Mesodermal cell (in vitro differentiated cells): ENCODE data around the gene GABARAP. TPM values are rescaled to one million over a fixed set of nuclear protein-coding genes. Genes with fewer than 3 reads are reported as not detected.

Source experiments
- H3K27ac ChIP-seq: 2 replicates; pipeline ENCODE4 v1.7.0; 2013; ENCODE audit warnings: mild to moderate bottlenecking, low read depth, low read length, moderate library complexity; ENCODE audit not compliant: severe bottlenecking
- H3K36me3 ChIP-seq: 2 replicates; pipeline ENCODE4 v1.7.1; 2013; ENCODE audit warnings: mild to moderate bottlenecking, low read length, moderate library complexity; ENCODE audit not compliant: control insufficient read depth, insufficient read depth
- H3K4me1 ChIP-seq: one replicate; pipeline ENCODE4 v1.7.1; 2013; ENCODE audit warnings: mild to moderate bottlenecking, low read length; ENCODE audit not compliant: insufficient read depth, control insufficient read depth, poor library complexity, severe bottlenecking
- H3K4me3 ChIP-seq: 2 replicates; pipeline ENCODE4 v1.7.0; 2013; ENCODE audit warnings: low read length, control low read depth, mild to moderate bottlenecking; ENCODE audit not compliant: insufficient read depth, poor library complexity, severe bottlenecking; ENCODE audit errors: extremely low read depth
- H3K9me3 ChIP-seq: 2 replicates; pipeline ENCODE4 v1.7.1; 2013; ENCODE audit warnings: mild to moderate bottlenecking, low read length, moderate library complexity; ENCODE audit not compliant: control insufficient read depth
- WGBS, 2 experiments: methylation state at CpG; one replicate each; pipeline ENCODE4 v1.1.5; 2013; ENCODE audit warnings: missing lambda C conversion rate in 2 of 2; ENCODE audit not compliant: insufficient coverage in 2 of 2; 5-methylcytosine and 5-hydroxymethylcytosine counted together
- polyA plus RNA-seq, 2 experiments: library from polyadenylated mRNA; stranded (reverse); fragments of 50-300 nt; gene quantifications; one replicate each; pipeline ENCODE4 v1.2.3, GENCODE V29; 2013

Gene GABARAP
- polyA plus RNA-seq (2013, experiment 1 of 2) = 588 TPM
- polyA plus RNA-seq (2013, experiment 2 of 2) = 514 TPM

- peaks cover 49% of the 10 kb centered on the region for H3K36me3 ChIP-seq
- H3K9me3 ChIP-seq = no peaks in the 10 kb centered on the region
- WGBS, 2 experiments = 0 to 1% methylated on average over 36 to 47 of the region's 62 CpGs
- peaks cover 9% of the 10 kb centered on the region for H3K4me1 ChIP-seq
- peak within 1 kb of the TSS; percentile 84 for H3K4me3 ChIP-seq
- H3K27ac ChIP-seq = peak within 1 kb of the TSS; percentile 97
These were observed at the start of gene GABARAP for GRCh38 chr17:7241783-7242716. TSS of gene GABARAP (minus strand) at chr17:7242449. CDS start at chr17:7242330, 119 bp downstream.

GRCh38 chr17:7290685-7291084, 48.4 kb upstream of the GABARAP start:
- Histone ChIP-seq H3K36me3 (no peaks in the 10 kb centered on the region), H3K4me3 (no peak overlapping the region), H3K4me1 (no peaks in the 10 kb centered on the region), H3K9me3 (no peaks in the 10 kb centered on the region), H3K27ac (no peak overlapping the region)
- WGBS, 2 experiments = 92 to 93% methylated on average over 9 to 11 of the region's 11 CpGs

GRCh38 chr17:7290166-7290565, 47.9 kb upstream of the GABARAP start:
- Histone ChIP-seq H3K36me3 (no peaks in the 10 kb centered on the region), H3K4me3 (no peak overlapping the region), H3K27ac (no peak overlapping the region), H3K4me1 (no peaks in the 10 kb centered on the region), H3K9me3 (no peaks in the 10 kb centered on the region)
- 93 to 98% methylated on average over 9 to 18 of the region's 19 CpGs for WGBS, 2 experiments

- WGBS, 2 experiments = 88 to 90% methylated on average over 9 to 14 of the region's 18 CpGs
These were observed 47.2 kb upstream of the GABARAP start for GRCh38 chr17:7289256-7290032.

GRCh38 chr17:7285679-7286078, 43.4 kb upstream of the GABARAP start:
- H3K4me1 ChIP-seq = peaks cover 3% of the 10 kb centered on the region
- WGBS, 2 experiments = 94 to 96% methylated on average over 10 of the region's 12 CpGs
- no peak overlapping the region for H3K4me3 ChIP-seq
- no peaks in the 10 kb centered on the region for H3K9me3 ChIP-seq
- no peaks in the 10 kb centered on the region for H3K36me3 ChIP-seq
- H3K27ac ChIP-seq = no peak overlapping the region

More at GRCh38 chr17:7289256-7290032, 47.2 kb upstream of the GABARAP start:
- H3K36me3 ChIP-seq = no peaks in the 10 kb centered on the region
- H3K4me3 ChIP-seq = no peak overlapping the region
- H3K9me3 ChIP-seq = no peaks in the 10 kb centered on the region
- no peaks in the 10 kb centered on the region for H3K4me1 ChIP-seq
- H3K27ac ChIP-seq = no peak overlapping the region

GRCh38 chr17:7284911-7285310, 42.7 kb upstream of the GABARAP start:
- no peak overlapping the region for H3K4me3 ChIP-seq
- no peak overlapping the region for H3K27ac ChIP-seq
- H3K36me3 ChIP-seq = no peaks in the 10 kb centered on the region
- H3K4me1 ChIP-seq = peaks cover 3% of the 10 kb centered on the region
- H3K9me3 ChIP-seq = no peaks in the 10 kb centered on the region
- WGBS, 2 experiments = 92 to 93% methylated on average over 7 to 16 of the region's 16 CpGs

GRCh38 chr17:7283471-7284216, 41.4 kb upstream of the GABARAP start:
- H3K4me1 ChIP-seq = peaks cover 3% of the 10 kb centered on the region
- H3K36me3 ChIP-seq = no peaks in the 10 kb centered on the region
- no peak overlapping the region for H3K27ac ChIP-seq
- no peaks in the 10 kb centered on the region for H3K9me3 ChIP-seq
- H3K4me3 ChIP-seq = no peak overlapping the region
- 90 to 96% methylated on average over 5 to 17 of the region's 18 CpGs for WGBS, 2 experiments

- H3K4me3 ChIP-seq = peak overlapping the region; percentile 46
- H3K36me3 ChIP-seq = no peaks in the 10 kb centered on the region
- no peak overlapping the region for H3K27ac ChIP-seq
- H3K9me3 ChIP-seq = no peaks in the 10 kb centered on the region
- WGBS, 2 experiments = 89 to 98% methylated on average over 5 to 6 of the region's 6 CpGs
- peaks cover 3% of the 10 kb centered on the region for H3K4me1 ChIP-seq
These were observed 40.6 kb upstream of the GABARAP start for GRCh38 chr17:7282752-7283321.

- H3K27ac ChIP-seq = no peak overlapping the region
- H3K9me3 ChIP-seq = no peaks in the 10 kb centered on the region
- H3K4me3 ChIP-seq = peak overlapping the region; percentile 46
- WGBS, 2 experiments = 2 to 6% methylated on average over 27 to 30 of the region's 43 CpGs
- no peaks in the 10 kb centered on the region for H3K36me3 ChIP-seq
- H3K4me1 ChIP-seq = peaks cover 3% of the 10 kb centered on the region
These were observed 39.9 kb upstream of the GABARAP start for GRCh38 chr17:7281953-7282751.
